Measurements from ENCODE around the gene C2orf81.

C2orf81 gene

DNA sequence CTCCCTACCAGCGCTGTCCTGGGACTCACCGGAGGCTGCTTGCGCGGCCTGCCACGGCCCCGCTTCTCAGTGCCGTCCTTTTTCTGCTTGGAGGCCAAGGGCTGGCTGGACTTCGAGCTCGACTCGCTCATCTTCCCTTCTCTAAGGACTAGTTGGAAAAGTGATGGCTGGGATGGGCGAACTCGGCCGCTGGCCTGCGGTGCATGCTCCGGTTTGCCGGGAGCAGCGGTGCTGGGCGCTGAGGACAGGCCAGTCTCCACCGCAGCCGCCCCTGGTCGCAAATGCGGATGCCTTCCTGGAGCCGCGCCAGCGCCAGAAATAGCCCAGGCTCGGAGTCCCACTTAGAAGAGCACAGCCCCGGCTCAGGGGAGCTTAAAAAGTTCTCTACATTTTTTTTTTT, 3.1 kb downstream of the C2orf81 start:
- Histone ChIP-seq H3K9ac (ENCODE audit: insufficient read length) (no peak overlapping the region), H3K36me3 (ENCODE audit: insufficient read depth, low read length) (no peaks in the 10 kb centered on the region), H3K27ac (no peak overlapping the region), H3K9me3 (ENCODE audit: low read depth, low read length) (no peaks in the 10 kb centered on the region), H3K4me3 (no peak overlapping the region)
- DNase-seq (ENCODE audit: low read depth, low spot score), result no peak
- no peak for TF ChIP-seq POLR2AphosphoS5 (IDR thresholded peaks at IDR 0.05; ENCODE audit: borderline replicate concordance, low read depth, low read length)
- no peak for TF ChIP-seq FOXP2 (optimal IDR thresholded peaks at IDR 0.05; ENCODE audit: control extremely low read depth, extremely low read length, insufficient read depth)
- TF ChIP-seq EZH2 (IDR thresholded peaks at IDR 0.05), result no peak

DNA sequence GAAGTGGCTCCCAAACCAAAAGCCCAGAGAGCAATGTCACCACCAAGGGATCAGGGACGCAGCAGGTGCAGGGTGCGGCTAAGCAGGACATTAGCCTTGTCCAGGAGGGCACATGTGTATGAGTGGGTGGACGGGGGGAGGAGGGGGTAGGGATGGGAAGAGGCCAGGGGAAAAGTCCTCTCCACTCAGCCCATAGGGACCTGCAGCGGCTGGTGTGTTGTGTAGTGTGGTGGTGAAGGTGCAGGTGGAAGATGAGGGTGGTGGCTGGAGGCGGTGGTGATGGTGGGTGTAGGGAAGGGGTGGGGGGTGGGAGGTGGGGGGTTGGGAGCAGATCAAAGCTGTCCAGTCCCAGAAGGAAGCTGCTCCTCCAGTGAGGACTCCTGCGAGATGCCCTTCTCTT, 3.7 kb downstream of the C2orf81 start:
- Histone ChIP-seq H3K36me3 (ENCODE audit: insufficient read depth, low read length) (no peaks in the 10 kb centered on the region), H3K27ac (no peak overlapping the region), H3K9me3 (ENCODE audit: low read depth, low read length) (no peaks in the 10 kb centered on the region), H3K4me3 (no peak overlapping the region), H3K9ac (ENCODE audit: insufficient read length) (no peak overlapping the region)
- no peak for TF ChIP-seq POLR2AphosphoS5 (IDR thresholded peaks at IDR 0.05; ENCODE audit: borderline replicate concordance, low read depth, low read length)
- TF ChIP-seq EZH2 (IDR thresholded peaks at IDR 0.05), result no peak
- no peak for TF ChIP-seq FOXP2 (optimal IDR thresholded peaks at IDR 0.05; ENCODE audit: control extremely low read depth, extremely low read length, insufficient read depth)
- DNase-seq (ENCODE audit: low read depth, low spot score), result no peak

DNA sequence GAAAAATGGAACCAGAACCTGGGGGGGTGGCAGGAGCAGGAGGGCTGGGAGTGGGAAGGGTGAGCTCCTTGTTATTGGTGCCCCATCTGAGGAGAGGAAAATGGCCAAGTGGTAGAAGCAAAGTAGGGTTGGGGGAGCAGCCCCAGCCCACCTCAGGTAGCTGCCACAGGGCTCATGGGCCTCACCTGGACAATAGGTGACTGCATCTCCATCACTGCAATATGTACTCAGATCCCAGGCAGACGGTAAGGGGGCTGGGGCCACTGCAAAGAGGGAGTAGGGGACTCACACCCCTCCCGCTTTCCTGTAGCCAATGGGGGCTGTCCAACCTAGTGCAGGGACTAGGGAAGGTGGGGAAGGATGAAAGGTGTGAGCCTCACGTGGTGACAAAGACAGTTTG, 4.2 kb downstream of the C2orf81 start:
- no peak overlapping the region for H3K27ac ChIP-seq
- no peak for TF ChIP-seq EZH2 (IDR thresholded peaks at IDR 0.05)
- TF ChIP-seq FOXP2 (optimal IDR thresholded peaks at IDR 0.05; ENCODE audit: control extremely low read depth, extremely low read length, insufficient read depth), result no peak
- no peak for TF ChIP-seq POLR2AphosphoS5 (IDR thresholded peaks at IDR 0.05; ENCODE audit: borderline replicate concordance, low read depth, low read length)

DNA sequence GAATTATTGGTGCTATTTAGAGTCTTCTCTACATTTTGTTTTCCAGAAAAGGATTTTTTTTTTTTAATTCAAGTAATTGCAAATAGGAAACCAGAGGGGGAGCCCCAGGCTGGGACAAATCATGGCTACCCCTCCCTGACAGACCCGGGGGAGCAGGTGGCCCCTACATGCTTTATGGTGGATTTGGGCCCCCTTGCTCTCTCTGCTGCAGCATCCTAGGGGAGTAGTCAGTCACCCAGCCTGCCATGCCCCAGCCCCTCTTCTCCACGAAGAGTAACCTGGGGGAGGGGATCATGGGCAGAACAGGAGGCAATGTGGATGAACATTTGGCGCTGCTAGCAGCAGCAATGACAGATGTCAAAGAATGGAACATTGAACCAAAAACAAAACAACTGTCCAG, 4.6 kb downstream of the C2orf81 start:
- Histone ChIP-seq H3K4me3 (no peak overlapping the region), H3K9ac (ENCODE audit: insufficient read length) (no peak overlapping the region), H3K9me3 (ENCODE audit: low read depth, low read length) (no peaks in the 10 kb centered on the region), H3K36me3 (ENCODE audit: insufficient read depth, low read length) (no peaks in the 10 kb centered on the region), H3K27ac (no peak overlapping the region)
- DNase-seq (ENCODE audit: low read depth, low spot score), result no peak
- TF ChIP-seq FOXP2 (optimal IDR thresholded peaks at IDR 0.05; ENCODE audit: control extremely low read depth, extremely low read length, insufficient read depth), result no peak
- TF ChIP-seq POLR2AphosphoS5 (IDR thresholded peaks at IDR 0.05; ENCODE audit: borderline replicate concordance, low read depth, low read length), result no peak
- no peak for TF ChIP-seq EZH2 (IDR thresholded peaks at IDR 0.05)

More for the DNA sequence above, 4.2 kb downstream of the C2orf81 start:
- Histone ChIP-seq H3K36me3 (ENCODE audit: insufficient read depth, low read length) (no peaks in the 10 kb centered on the region), H3K9ac (ENCODE audit: insufficient read length) (no peak overlapping the region), H3K9me3 (ENCODE audit: low read depth, low read length) (no peaks in the 10 kb centered on the region), H3K4me3 (no peak overlapping the region)
- DNase-seq (ENCODE audit: low read depth, low spot score), result no peak

DNA sequence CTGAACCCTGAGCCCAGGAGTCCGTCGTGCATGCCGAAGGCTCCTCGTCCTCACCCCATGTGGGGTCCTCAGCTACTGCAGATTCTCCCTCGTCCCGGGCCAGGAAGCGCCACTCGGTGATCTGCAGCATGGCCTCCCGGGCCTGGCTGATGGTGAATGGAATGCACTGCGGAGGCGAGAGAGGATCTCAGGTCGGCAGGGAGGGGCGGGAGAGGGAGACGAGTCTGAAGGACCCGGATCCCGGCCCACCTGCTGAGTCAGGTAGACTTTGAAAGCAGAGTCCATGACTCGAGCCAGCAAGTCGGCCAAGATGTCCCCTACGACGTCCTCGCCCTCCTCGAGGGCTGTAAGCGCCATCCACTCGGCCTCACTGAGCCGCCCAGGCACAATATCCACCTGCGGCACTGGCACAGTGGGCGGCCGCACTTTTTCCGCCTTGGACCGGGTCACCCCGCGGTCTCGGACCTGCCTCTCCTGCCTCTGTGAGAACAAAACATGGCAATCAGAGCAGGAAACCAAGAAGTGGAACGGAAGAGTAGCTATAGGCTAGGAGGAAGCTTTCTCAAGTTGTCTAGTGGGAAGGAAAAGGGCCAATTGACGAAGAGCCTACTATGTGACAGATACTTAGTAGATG, 5.5 kb downstream of the C2orf81 start:
- Histone ChIP-seq H3K4me3 (no peak overlapping the region), H3K36me3 (ENCODE audit: insufficient read depth, low read length) (no peaks in the 10 kb centered on the region), H3K9me3 (ENCODE audit: low read depth, low read length) (no peaks in the 10 kb centered on the region), H3K9ac (ENCODE audit: insufficient read length) (no peak overlapping the region), H3K27ac (no peak overlapping the region)
- TF ChIP-seq EZH2 (IDR thresholded peaks at IDR 0.05) (no peak), POLR2AphosphoS5 (IDR thresholded peaks at IDR 0.05; ENCODE audit: borderline replicate concordance, low read depth, low read length) (no peak), FOXP2 (optimal IDR thresholded peaks at IDR 0.05; ENCODE audit: control extremely low read depth, extremely low read length, insufficient read depth) (no peak)
- DNase-seq (ENCODE audit: low read depth, low spot score), result no peak

DNA sequence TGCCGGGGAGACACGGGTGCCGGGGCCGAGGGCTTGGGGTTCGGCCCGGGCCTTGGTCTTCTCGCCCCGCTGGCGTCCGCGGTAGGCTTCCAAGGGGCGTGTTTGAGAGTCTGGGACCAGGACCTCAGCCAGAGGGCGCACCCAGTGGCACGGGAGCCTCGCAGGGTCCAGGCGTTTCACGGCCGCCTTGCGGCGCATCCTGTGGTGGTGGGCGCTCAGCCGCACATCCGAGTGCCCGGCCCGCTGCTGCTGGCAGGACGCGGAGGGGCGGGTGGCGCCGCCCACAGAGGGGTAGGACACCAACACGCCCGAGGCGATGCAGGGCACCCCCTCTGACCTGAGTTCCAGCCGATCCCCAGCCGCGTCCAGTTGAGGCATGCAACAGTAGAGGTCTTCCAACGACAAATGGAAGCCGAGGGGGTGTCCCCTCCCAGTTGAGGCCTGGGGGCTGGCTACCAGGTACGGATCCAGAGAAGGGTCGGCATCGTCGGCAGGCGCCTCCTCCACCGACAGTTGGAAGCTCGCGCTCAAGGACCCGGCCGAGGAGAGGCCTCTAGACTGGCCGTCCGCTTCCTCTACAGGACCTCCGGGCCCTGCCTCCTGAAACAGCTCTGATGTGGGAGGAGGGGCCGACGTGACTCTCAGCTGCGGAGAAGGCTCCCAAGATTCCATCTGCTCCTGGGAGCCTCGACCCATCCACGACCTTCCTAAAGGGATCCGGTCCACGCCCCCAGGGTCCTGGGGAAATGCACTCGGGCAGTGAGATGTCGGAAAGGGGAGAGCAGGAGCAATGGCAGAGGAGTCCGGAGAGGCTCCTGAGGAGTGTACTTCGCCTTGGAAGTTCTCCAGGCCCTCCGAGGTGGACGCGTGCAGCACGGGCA, 6.3 kb downstream of the C2orf81 start:
- Histone ChIP-seq H3K9ac (ENCODE audit: insufficient read length) (no peak overlapping the region), H3K27ac (no peak overlapping the region), H3K9me3 (ENCODE audit: low read depth, low read length) (no peaks in the 10 kb centered on the region), H3K36me3 (ENCODE audit: insufficient read depth, low read length) (no peaks in the 10 kb centered on the region), H3K4me3 (no peak overlapping the region)
- TF ChIP-seq EZH2 (IDR thresholded peaks at IDR 0.05) (no peak), FOXP2 (optimal IDR thresholded peaks at IDR 0.05; ENCODE audit: control extremely low read depth, extremely low read length, insufficient read depth) (no peak), POLR2AphosphoS5 (IDR thresholded peaks at IDR 0.05; ENCODE audit: borderline replicate concordance, low read depth, low read length) (no peak)
- no peak for DNase-seq (ENCODE audit: low read depth, low spot score)

DNA sequence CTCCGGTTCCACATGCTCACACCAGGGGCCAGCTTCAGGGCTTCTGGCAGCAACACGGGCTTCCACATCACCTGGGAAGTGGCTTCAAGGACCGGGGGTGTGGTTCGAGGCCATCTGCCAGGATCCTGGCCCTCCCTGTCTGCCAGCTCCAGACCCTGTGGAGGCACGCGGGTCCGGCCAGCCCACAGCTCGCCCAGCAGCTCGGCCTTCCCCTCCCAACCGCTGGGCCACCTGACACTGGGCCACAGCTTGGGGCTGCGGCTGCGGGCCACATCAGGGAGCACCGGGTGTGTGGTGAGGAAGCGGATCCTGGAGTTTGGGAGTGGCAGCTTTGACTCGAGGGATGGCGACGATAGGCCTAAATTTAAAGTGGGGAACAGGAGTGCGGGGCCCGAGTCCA, 7.0 kb downstream of the C2orf81 start:
- no peak overlapping the region for H3K27ac ChIP-seq
- H3K36me3 ChIP-seq (ENCODE audit: insufficient read depth, low read length), result no peaks in the 10 kb centered on the region
- no peak overlapping the region for H3K4me3 ChIP-seq
- H3K9me3 ChIP-seq (ENCODE audit: low read depth, low read length), result no peaks in the 10 kb centered on the region
- H3K9ac ChIP-seq (ENCODE audit: insufficient read length), result no peak overlapping the region
- no peak for DNase-seq (ENCODE audit: low read depth, low spot score)
- TF ChIP-seq POLR2AphosphoS5 (IDR thresholded peaks at IDR 0.05; ENCODE audit: borderline replicate concordance, low read depth, low read length) (no peak), FOXP2 (optimal IDR thresholded peaks at IDR 0.05; ENCODE audit: control extremely low read depth, extremely low read length, insufficient read depth) (no peak), EZH2 (IDR thresholded peaks at IDR 0.05) (no peak)

DNA sequence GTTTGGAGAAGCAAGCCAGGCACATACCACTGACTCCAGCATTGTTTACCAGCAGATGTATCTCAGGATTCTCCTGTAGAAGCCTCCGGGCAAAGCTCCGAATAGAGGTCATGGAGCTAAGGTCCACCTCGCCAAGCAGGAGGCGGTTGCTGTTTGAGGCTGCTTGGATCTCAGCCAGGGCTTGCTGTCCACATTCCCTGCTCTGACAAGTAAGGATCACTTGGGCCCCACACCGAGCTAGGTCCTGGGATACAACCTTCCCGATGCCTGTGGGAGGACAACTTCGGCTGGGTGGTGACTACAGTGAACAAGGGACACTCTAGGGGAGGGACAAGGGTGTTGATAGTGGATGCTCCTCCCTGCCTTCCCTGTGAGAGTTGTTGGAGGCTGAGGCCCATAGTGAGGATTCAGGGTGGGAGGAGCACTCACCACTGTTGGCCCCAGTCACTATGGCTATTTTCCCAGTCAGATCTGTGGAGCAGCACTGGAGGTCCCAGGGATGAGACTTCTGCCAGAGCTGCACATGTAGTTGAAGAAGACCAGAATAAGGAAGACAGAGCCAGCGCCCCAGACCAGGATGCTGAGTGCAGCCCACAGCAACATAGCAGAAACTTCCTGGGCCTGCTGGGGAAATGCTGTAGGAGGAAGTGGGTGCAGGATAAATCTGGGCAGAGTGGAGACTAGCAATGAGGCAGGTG, 8.3 kb downstream of the C2orf81 start:
- no peaks in the 10 kb centered on the region for H3K36me3 ChIP-seq (ENCODE audit: insufficient read depth, low read length)
- TF ChIP-seq POLR2AphosphoS5 (IDR thresholded peaks at IDR 0.05; ENCODE audit: borderline replicate concordance, low read depth, low read length) (no peak), EZH2 (IDR thresholded peaks at IDR 0.05) (no peak), FOXP2 (optimal IDR thresholded peaks at IDR 0.05; ENCODE audit: control extremely low read depth, extremely low read length, insufficient read depth) (no peak)
- H3K27ac ChIP-seq, result no peak overlapping the region
- H3K4me3 ChIP-seq, result no peak overlapping the region
- no peaks in the 10 kb centered on the region for H3K9me3 ChIP-seq (ENCODE audit: low read depth, low read length)
- H3K9ac ChIP-seq (ENCODE audit: insufficient read length), result no peak overlapping the region
- DNase-seq (ENCODE audit: low read depth, low spot score), result no peak
